Measurements from ENCODE around the gene ZNF783.
"Not testable (repeated sequence)": the region's sequence is repeated elsewhere in the genome, so short reads cannot be mapped to it uniquely, and the experiment has no call there.

Gene ZNF783

DNA sequence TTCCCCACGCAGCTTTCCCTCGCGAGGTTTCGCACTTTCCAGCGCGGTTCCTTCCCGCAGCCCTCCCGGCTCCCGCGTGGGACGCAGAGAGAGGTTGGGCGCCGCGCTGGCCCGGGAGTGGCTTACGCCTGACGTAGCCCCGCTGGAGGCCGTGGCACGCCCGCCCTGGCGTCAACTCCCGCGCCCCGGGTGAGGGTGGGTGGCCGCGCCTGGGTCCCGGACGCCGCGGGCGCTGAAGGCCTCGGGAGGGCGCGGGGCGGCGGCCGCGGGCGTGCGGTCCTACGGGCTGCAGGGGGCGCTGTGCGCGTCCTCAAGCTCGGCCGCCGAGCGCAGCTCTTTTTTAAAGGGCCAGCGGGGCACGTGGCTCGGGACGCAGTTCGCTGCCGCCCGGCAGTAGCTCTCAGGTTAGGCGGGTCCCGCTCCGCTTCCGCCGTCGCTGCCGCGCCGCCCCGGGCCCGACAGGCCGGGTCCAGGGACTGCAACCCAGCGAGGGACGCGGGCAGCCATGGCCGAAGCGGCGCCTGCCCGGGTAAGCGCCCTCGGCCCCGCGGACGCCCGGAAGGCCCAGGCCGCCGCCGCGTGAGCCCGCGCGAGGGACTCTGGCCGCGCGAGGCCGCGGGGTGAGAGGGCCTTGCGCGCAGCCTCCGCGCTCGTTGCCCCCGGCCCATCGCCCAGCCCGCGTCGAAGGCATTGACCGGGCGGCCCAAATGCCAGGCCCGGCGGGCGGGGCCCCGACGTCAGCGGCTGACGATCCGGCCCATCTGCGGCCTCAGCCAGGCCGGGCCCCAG lies at the start of gene ZNF783:
TSS of gene ZNF783 (plus strand) at position 368 of the 789 bp plus-strand sequence. CDS start at position 506, 138 bp downstream.
- TF ChIP-seq GATA1 (IDR thresholded peaks at IDR 0.05; ENCODE audit: low read depth, low read length) (no peak), POLR2A (IDR thresholded peaks at IDR 0.05; ENCODE audit: low read length) (peak; percentile 44)
- peak; percentile 92 to 96 for DNase-seq

DNA sequence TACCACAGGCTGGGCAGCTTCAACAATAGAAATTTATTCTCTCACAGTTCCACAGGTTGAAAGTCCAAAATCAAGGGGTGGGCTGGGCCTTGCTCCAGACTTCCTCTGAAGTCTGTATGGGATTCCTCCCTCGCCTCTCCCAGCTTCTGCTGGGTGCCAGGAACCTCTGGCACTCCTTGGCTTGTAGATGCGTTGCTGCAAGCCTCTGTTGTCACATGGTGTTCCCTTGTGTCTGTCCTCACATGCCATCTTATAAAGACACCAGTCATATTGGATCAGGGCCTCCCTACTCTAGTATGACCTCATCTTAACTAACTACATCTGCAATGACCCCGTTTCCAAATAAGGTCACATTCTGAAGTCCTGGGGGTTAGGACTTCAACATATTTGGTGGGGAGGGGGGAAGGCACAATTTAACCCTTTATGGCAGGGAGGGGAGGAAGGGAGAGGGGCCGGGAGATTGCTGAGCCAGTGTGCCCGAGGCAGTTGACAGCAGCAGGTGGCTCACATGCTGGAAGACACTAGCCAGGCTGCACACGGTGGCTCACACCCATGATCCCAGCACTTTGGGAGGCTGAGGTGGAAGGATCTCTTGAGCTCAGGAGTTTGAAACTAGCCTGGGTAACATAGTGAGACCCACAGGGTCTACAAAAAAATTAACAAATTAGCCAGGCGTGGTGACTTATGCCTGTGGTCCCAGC lies 47.8 kb upstream of the ZNF783 start:
- no peak for TF ChIP-seq POLR2A (IDR thresholded peaks at IDR 0.05; ENCODE audit: low read length)
- TF ChIP-seq GATA1 (IDR thresholded peaks at IDR 0.05; ENCODE audit: low read depth, low read length), result no peak
- DNase-seq, result no peak

DNA sequence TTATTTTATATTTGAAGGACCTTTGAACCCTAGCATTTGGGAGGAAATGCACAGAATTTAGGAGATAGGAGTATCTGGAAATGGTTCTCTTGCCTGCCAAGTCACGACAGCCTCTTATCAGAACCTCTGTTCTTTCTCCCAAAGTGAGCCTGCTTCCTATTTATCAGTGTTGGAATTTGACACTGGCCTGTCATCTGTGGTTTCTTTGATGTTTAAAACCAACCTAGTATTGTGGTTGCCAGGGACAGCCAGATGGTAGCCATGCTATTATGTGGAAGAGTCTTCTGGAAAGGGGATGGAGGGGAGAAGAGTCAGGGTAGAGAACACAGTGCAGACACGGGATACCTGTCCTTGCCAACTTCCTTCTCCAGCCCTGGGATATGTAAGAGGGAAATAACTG lies 45.6 kb upstream of the ZNF783 start:
- TF ChIP-seq GATA1 (IDR thresholded peaks at IDR 0.05; ENCODE audit: low read depth, low read length) (no peak), POLR2A (IDR thresholded peaks at IDR 0.05; ENCODE audit: low read length) (no peak)
- no peak for DNase-seq

DNA sequence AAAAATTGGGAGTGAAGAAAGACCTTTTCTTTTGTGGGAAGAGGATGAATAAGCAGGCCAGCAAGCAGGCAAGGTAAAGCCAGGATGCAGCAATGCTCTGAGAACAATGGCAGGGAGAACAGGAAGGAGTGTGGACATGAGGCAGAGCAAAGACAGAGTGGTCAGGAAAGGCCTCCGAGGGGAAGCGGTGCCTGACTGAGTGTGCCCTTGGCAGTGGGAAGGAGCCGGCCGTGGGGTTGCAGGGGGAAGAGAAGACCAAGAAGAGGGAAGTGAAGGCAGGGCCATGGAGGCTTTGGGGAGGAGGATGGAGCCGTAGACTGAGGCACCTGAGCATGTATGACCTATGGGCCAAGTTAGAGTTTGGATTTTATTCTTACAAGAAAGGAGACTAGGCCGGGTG lies 44.4 kb upstream of the ZNF783 start:
- no peak for TF ChIP-seq GATA1 (IDR thresholded peaks at IDR 0.05; ENCODE audit: low read depth, low read length)
- no peak for TF ChIP-seq POLR2A (IDR thresholded peaks at IDR 0.05; ENCODE audit: low read length)
- no peak for DNase-seq

DNA sequence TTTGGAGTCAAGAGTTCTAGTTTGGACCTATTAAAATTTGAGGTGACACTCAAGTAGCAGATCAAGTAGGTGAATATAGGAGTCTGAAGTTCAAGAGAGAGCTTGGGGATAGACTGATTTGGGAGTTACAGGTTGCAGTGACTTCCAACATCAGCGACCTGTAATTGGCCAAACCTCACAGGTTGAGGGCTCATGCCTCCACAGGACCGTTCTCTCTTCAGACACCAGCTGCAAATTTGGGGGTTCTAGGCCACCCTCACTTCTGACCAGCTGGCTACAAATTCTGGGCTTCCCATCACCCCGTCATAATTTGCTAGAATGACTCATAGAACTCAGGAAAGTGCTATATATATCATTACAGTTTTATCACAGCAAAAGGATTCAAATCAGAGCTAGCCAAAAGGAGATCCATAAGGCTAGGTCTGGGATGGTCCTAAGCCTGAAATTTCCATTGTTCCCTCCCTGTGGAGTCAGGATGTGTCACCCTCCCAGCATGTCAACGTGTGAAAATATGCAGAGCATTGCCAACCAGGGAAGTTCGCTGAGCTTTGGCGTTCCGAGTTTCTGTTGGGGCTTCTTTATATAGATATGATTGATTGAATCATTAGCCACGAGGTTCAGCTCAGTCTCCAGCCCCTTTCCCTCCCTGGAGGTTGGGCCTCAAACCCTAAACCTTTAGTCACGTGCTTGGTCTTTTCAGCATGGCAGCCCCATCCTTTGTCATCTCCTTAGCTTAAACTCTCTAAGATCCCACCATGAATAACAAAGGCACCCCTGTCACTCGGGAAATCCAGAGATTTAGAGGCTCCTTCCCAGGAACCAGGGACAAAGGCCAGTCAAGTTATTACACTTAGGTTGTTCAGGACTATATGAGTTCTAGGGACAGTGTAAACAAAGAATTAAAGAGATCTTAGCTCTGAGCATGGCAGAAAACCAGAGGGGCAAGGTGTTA lies 43.3 kb upstream of the ZNF783 start:
- DNase-seq, result no peak
- TF ChIP-seq GATA1 (IDR thresholded peaks at IDR 0.05; ENCODE audit: low read depth, low read length) (no peak), POLR2A (IDR thresholded peaks at IDR 0.05; ENCODE audit: low read length) (no peak)

DNA sequence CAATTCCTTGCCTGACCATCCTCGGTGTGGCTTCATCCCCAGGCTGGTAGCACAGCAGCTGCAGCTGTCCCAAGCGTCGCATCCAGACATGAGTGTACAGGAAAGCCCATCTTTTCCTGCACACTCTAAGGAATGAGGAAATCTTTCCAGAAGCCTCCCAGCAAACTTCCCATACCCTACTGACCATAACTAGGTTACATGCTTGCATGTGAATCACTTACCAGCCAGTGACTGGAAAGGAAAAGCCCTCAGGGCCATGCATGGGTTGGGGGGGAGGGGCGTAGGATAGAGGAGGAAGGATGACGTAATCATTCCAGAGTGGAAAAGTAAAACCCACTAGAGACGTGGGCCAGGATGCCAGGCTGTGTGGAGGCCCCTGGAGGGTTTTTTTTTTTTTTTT lies 41.5 kb upstream of the ZNF783 start:
- DNase-seq, result no peak
- TF ChIP-seq POLR2A (IDR thresholded peaks at IDR 0.05; ENCODE audit: low read length), result no peak

DNA sequence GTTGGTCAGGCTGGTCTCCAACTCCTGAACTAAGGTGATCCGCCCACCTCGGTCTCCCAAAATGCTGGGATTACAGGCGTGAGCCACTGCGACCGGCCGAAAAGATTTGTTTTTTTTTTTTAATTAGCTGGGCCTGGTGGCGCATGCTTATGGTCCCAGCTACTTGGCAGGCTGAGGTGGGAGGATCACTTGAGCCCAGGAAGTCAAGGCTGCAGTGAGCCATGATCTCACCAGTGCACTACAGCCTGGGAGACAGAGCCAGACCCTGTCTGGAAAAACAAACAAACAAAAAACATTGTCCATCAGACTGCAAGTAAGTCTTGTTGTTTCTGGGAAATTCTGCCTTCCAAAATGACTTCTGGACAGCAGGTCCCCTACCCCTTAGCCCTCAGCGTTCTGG lies 38.8 kb upstream of the ZNF783 start:
- TF ChIP-seq POLR2A (IDR thresholded peaks at IDR 0.05; ENCODE audit: low read length) (no peak), GATA1 (IDR thresholded peaks at IDR 0.05; ENCODE audit: low read depth, low read length) (no peak)
- DNase-seq, result no peak

DNA sequence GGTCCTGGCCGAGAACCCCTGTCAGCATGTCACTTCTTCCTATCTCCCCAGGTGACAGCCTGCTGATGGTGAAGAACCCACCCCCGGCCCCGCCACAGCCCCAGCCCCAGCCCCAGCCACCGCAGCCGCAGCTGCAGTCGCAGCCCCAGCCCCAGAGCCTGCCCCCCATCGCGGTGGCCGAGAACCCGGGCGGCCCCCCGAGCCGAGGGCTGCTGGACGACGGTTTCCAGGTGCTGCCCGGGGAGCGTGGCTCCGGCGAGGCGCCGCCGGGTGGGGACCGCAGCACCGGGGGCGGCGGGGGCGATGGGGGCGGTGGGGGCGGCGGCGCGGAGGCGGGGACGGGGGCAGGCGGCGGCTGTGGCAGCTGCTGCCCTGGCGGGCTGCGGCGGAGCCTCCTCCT lies 38.2 kb upstream of the ZNF783 start:
- DNase-seq, result no peak
- TF ChIP-seq POLR2A (IDR thresholded peaks at IDR 0.05; ENCODE audit: low read length) (no peak), GATA1 (IDR thresholded peaks at IDR 0.05; ENCODE audit: low read depth, low read length) (no peak)

DNA sequence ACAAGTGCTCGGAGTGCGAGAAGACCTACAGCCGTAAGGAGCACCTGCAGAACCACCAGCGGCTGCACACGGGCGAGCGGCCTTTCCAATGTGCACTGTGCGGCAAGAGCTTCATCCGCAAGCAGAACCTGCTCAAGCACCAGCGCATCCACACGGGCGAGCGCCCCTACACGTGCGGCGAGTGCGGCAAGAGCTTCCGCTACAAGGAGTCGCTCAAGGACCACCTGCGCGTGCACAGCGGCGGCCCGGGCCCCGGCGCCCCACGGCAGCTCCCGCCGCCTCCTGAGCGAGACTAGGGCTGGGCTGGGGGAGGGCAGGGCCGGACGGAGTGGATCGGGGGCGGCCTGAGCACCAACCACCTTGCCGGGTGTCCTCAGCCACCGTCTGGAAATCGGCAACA lies 37.6 kb upstream of the ZNF783 start:
- TF ChIP-seq GATA1 (IDR thresholded peaks at IDR 0.05; ENCODE audit: low read depth, low read length) (no peak), POLR2A (IDR thresholded peaks at IDR 0.05; ENCODE audit: low read length) (no peak)

DNA sequence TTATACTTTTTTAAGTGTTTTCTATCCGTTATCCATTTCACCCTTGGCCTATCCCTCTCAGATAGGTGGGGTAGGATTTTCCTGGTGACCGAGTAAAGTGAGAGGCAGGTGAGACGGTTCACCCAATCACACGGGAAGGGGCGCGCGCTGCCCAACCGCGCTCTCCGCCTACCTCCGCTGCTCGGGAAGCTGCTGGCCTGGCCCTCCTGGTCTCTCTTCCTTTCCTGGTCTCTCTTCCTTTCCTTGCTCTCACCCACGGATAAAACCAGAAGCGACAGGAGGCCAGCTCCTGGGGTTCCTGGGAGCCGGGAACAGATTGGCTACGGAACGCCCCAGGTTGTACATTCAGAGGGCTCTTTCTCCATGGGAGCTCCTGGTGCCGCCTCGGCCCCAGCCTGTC lies 36.9 kb upstream of the ZNF783 start:
- TF ChIP-seq POLR2A (IDR thresholded peaks at IDR 0.05; ENCODE audit: low read length) (no peak), GATA1 (IDR thresholded peaks at IDR 0.05; ENCODE audit: low read depth, low read length) (no peak)
- no peak for DNase-seq

More for the DNA sequence above, 37.6 kb upstream of the ZNF783 start:
- DNase-seq, result no peak

DNA sequence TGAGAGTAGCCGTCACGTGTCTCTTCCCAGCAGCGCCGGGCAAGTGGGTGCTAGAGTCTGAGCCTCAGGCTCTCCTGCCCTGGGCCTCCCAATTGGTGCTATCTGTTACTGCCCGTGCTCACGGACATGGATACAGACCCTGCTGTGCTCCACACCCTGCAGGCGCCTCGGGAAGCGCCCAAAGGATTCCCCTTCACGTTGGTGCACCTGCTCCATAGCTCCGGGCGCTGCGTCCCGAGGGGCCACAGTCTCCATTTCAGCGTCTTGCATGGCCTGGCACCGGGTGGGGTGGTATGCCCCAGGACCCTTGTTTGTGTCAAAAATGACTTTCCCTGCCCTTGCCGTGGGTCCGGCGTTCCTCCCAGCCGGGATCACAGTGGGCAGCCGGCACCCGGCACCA lies 36.3 kb upstream of the ZNF783 start:
- DNase-seq, result no peak
- TF ChIP-seq POLR2A (IDR thresholded peaks at IDR 0.05; ENCODE audit: low read length) (no peak), GATA1 (IDR thresholded peaks at IDR 0.05; ENCODE audit: low read depth, low read length) (no peak)

DNA sequence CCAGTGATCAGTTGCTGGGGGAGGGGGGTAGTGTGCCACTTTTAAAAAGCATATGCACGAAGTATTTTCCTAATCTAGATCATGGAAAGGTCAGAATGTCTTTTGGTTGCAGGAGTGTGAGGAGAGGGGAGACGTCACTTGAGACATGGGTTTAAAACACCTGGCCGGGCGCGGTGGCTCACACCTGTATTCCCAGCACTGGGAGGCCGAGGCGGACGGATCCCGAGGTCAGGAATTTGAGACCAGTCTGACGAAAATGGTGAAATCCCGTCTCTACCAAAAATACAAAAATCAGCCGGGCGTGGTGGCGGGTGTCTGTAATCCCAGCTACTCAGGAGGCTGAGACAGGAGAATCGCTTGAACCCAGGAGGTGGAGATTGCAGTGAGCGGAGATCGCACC lies 35.6 kb upstream of the ZNF783 start:
- not testable (repeated sequence) for DNase-seq

DNA sequence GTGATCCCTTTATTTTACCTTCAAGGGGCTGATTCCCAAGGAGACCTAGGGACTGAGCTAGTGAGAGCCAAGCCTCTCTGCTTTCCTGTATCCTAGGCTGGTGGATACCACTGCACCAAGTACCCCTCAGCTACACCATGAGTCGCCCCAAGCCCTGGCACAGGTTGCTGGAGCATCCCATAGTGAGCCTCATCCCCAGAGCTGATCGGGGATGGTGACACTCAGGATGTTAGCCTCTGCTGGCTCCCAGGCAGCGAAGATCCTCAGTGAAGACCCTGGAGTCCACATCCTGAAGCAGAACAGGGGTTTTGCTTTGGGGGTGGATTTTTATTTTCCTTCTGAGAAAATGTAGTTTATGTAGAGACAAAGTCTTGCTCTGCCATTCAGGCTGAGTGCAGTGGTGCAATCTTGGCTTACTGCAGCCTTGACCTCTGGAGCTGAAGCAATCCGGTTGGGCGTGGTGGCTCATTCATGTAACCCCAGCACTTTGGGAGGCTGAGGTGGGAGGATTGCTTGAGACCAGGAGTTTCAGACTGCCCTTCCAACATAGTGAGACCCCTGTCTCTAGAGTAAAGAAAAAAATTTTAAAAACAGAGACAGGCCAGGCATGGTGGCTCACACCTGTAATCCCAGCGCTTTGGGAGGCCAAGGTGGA lies 35.0 kb upstream of the ZNF783 start:
- TF ChIP-seq GATA1 (IDR thresholded peaks at IDR 0.05; ENCODE audit: low read depth, low read length) (no peak), POLR2A (IDR thresholded peaks at IDR 0.05; ENCODE audit: low read length) (no peak)
- DNase-seq, result no peak
